ENCODE results near the gene VASH1. TPM values are rescaled to one million over a fixed set of nuclear protein-coding genes. Genes with fewer than 3 reads are reported as not detected.
"Not testable (repeated sequence)": the region's sequence is repeated elsewhere in the genome, so short reads cannot be mapped to it uniquely, and the experiment has no call there.

VASH1 gene
- total RNA-seq, 6 donors from 2014 or later = 12.0 to 53.5 (median 28.2) TPM

DNA sequence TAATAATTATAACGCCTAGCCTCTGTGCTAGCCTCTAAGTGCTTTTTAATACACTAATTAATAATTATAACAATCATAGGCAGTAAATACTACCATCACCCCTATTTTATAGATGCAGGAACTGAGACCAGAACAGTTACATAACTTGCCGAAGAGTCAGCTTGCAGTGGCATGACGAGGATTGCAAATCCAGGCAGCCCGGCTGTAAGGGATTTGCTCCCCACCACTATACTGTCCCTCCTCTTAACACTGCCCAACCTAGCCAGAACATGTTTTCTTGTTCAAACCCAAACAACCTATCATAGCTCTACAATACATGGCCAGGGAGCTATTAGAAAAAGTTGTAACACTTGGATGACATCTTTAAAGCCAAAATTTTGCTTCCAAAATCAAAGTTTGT lies 33.9 kb upstream of the VASH1 start:
- no peaks in the 10 kb centered on the region for H3K9me3 ChIP-seq
- 45 to 54% methylated on average over 4 of the region's 4 CpGs for WGBS, 2 donors
- H3K4me3 ChIP-seq = no peak overlapping the region
- TF ChIP-seq EP300 (IDR thresholded peaks at IDR 0.05) (no peak), POLR2A (IDR thresholded peaks at IDR 0.05) (no peak), POLR2AphosphoS5 (IDR thresholded peaks at IDR 0.05) (no peak)
- TF ChIP-seq, protein P1, sequence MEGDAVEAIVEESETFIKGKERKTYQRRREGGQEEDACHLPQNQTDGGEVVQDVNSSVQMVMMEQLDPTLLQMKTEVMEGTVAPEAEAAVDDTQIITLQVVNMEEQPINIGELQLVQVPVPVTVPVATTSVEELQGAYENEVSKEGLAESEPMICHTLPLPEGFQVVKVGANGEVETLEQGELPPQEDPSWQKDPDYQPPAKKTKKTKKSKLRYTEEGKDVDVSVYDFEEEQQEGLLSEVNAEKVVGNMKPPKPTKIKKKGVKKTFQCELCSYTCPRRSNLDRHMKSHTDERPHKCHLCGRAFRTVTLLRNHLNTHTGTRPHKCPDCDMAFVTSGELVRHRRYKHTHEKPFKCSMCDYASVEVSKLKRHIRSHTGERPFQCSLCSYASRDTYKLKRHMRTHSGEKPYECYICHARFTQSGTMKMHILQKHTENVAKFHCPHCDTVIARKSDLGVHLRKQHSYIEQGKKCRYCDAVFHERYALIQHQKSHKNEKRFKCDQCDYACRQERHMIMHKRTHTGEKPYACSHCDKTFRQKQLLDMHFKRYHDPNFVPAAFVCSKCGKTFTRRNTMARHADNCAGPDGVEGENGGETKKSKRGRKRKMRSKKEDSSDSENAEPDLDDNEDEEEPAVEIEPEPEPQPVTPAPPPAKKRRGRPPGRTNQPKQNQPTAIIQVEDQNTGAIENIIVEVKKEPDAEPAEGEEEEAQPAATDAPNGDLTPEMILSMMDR (IDR thresholded peaks at IDR 0.05) = no peak
- no peak overlapping the region for H3K27ac ChIP-seq
- H3K36me3 ChIP-seq = no peaks in the 10 kb centered on the region
- H3K4me1 ChIP-seq = peaks cover 0 to 15% (median 4%) of the 10 kb centered on the region in 4 donors
- H3K27me3 ChIP-seq = no peaks in the 10 kb centered on the region
- no peak for DNase-seq
- no peak for ATAC-seq (ENCODE audit: low FRiP score in 2 of 2)

DNA sequence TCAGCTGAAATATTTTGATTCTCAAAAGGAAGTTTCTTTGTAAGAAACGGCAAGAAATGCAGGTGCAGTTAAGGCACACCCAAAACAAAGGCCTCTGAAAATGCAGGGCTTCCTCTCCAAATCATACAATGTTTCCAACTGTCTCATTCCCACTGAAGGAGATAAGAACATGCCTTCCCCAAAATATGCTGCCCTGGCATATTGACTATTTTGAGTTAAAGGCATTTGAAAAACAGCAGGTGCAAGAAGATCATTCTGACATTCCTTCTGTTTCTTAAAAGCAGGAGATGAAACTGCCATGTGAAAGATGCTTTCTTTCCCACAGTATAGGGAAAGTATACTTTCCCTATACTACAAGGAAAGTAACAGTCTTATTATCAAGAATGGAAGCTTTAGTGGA lies 33.4 kb upstream of the VASH1 start:
- Histone ChIP-seq H3K9me3 (no peaks in the 10 kb centered on the region), H3K36me3 (no peaks in the 10 kb centered on the region), H3K27me3 (no peaks in the 10 kb centered on the region), H3K27ac (no peak overlapping the region), H3K4me1 (peaks cover 0 to 11% (median 2%) of the 10 kb centered on the region in 4 donors), H3K4me3 (no peak overlapping the region)
- ATAC-seq (ENCODE audit: low FRiP score in 2 of 2) (no peak), DNase-seq (no peak)
- TF ChIP-seq POLR2A (IDR thresholded peaks at IDR 0.05) (no peak), POLR2AphosphoS5 (IDR thresholded peaks at IDR 0.05) (no peak), EP300 (IDR thresholded peaks at IDR 0.05) (no peak)
- TF ChIP-seq, protein P1 (IDR thresholded peaks at IDR 0.05) = no peak
- WGBS, 2 donors = 45 to 48% methylated on average over 1 of the region's 1 CpG

DNA sequence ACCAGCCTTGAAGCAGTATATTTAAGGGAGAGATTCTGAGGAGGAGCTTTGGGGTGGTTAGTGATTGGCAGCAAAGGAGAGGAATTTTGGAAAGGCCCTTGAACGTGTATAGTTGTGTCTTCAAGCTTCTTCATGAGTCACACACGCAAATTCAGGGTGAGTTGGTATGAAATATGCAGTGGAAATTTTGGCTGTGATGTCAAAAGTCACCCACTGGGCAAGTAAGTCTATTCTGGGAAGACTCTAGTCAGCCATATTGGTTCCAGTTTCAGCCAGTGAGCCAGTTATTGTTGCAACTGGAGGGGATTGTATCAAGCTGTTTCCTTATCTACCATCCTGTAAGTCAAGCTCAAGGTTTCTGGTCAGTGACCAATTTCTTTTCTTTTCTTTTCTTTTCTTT lies 32.0 kb upstream of the VASH1 start:
- DNase-seq = no peak
- WGBS, 2 donors = 76 to 85% methylated on average over 2 of the region's 2 CpGs
- H3K9me3 ChIP-seq = no peaks in the 10 kb centered on the region
- H3K27me3 ChIP-seq = no peaks in the 10 kb centered on the region
- ATAC-seq (ENCODE audit: low FRiP score in 2 of 2) = no peak
- peaks cover 0 to 7% (median 1%) of the 10 kb centered on the region in 4 donors for H3K4me1 ChIP-seq
- no peaks in the 10 kb centered on the region for H3K36me3 ChIP-seq
- H3K27ac ChIP-seq = no peak overlapping the region
- H3K4me3 ChIP-seq = no peak overlapping the region
- no peak for TF ChIP-seq POLR2A (IDR thresholded peaks at IDR 0.05)
- no peak for TF ChIP-seq EP300 (IDR thresholded peaks at IDR 0.05)
- TF ChIP-seq, protein P1 (IDR thresholded peaks at IDR 0.05) = no peak

DNA sequence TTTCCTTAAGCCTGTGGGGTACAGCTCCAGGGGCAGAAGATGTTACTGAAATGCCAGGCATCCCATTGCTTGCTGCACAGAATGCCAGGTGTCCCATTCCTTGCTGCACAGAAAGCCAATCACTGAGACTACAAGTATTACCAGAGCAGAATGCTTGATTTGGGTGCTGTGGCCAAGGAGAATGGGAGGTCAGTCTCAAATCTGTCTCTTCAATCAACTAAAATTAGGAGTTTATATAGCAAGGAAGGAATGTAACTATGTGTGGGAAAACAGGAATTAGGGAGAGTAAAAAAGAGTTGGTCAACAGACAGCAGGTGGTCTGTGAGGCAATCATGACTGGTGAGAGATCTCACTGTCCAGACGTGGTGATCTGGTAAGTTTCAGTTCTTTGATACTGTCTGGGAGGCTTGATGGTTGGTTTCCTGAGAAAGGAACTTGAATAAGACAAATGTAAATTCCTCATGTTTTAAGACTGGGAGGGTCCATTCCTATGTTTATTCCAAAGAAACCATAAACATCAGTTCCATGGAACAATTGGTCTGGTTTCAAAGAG lies 31.2 kb upstream of the VASH1 start:
- Histone ChIP-seq H3K36me3 (no peaks in the 10 kb centered on the region), H3K4me3 (no peak overlapping the region), H3K27ac (peak overlapping the region in 1 of 4 donors; percentile 4), H3K4me1 (peaks cover 0 to 7% (median 1%) of the 10 kb centered on the region in 4 donors), H3K27me3 (no peaks in the 10 kb centered on the region), H3K9me3 (no peaks in the 10 kb centered on the region)
- peak in 1 of 2 donors; percentile 44 for ATAC-seq (ENCODE audit: low FRiP score in 2 of 2)
- TF ChIP-seq POLR2AphosphoS5 (IDR thresholded peaks at IDR 0.05) = no peak
- TF ChIP-seq, protein P1 (IDR thresholded peaks at IDR 0.05) = no peak
- TF ChIP-seq EP300 (IDR thresholded peaks at IDR 0.05) = no peak
- no peak for TF ChIP-seq POLR2A (IDR thresholded peaks at IDR 0.05)
- DNase-seq = no peak
- WGBS, 2 donors = 21 to 31% methylated on average over 1 of the region's 1 CpG

DNA sequence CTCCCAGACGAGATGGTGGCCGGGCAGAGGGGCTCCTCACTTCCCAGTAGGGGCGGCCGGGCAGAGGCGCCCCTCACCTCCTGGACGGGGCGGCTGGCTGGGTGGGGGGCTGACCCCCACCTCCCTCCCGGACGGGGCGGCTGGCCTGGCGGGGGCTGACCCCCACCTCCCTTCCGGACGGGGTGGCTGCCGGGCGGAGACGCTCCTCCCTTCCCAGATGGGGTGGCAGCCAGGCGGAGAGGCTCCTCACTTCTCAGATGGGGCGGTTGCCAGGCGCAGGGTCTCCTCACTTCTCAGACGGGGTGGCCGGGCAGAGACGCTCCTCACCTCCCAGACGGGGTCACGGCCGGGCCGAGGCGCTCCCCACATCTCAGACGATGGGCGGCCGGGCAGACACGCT lies 26.8 kb upstream of the VASH1 start:
- WGBS, 2 donors = 94 to 97% methylated on average over 2 to 9 of the region's 31 CpGs
- H3K9me3 ChIP-seq; H3K36me3 ChIP-seq; H3K27ac ChIP-seq; ATAC-seq (ENCODE audit: low FRiP score in 2 of 2); H3K4me3 ChIP-seq; H3K27me3 ChIP-seq; H3K4me1 ChIP-seq: not testable (repeated sequence)
- peak in 1 of 2 donors; percentile 65 for DNase-seq
